Heart right ventricle (tissue), 16 donors: Measurements from ENCODE around the gene TMEM204. TPM values are rescaled to one million over a fixed set of nuclear protein-coding genes. Genes with fewer than 3 reads are reported as not detected.

Experiments
- ATAC-seq, 8 donors: fragments of 200-7000 bp; cut with Tn5 transposase; one replicate each; pipeline ENCODE4 v1.9.1; 2020; ENCODE audit warnings: mild to moderate bottlenecking in 8 of 8, moderate library complexity in 8 of 8, moderate number of reproducible peaks in 1 of 8
- DNase-seq, 2 donors: peaks; one replicate each; pipeline ENCODE4 v3.0.0-alpha.2; 2020
- H3K27ac ChIP-seq, 10 donors: fragments of 200-600 bp; sonication (generic) in 2 of 10; one replicate each; pipeline versions ENCODE4 v1.5.0 to v1.8.0; 2020 to 2022; ENCODE audit warnings: mild to moderate bottlenecking in 3 of 10
- H3K27me3 ChIP-seq, 7 donors: fragments of 200-600 bp; one replicate each; pipeline ENCODE4 v1.8.0; 2021 to 2022; ENCODE audit warnings: mild to moderate bottlenecking in 2 of 7
- H3K36me3 ChIP-seq, 9 donors: fragments of 200-600 bp; sonication (generic) in 1 of 9; one replicate each; pipeline versions ENCODE4 v1.5.0 to v1.8.0; 2020 to 2022; ENCODE audit warnings: mild to moderate bottlenecking in 2 of 9
- H3K4me1 ChIP-seq, 9 donors: fragments of 200-600 bp; sonication (generic) in 1 of 9; one replicate each; pipeline versions ENCODE4 v1.5.0 to v1.8.0; 2020 to 2022; ENCODE audit warnings: mild to moderate bottlenecking in 4 of 9
- H3K4me3 ChIP-seq, 10 donors: fragments of 200-600 bp; sonication (generic) in 2 of 10; one replicate each; pipeline versions ENCODE4 v1.5.0 to v1.8.0; 2020 to 2022; ENCODE audit warnings: mild to moderate bottlenecking in 7 of 10, moderate library complexity in 2 of 10
- H3K9me3 ChIP-seq, 11 donors: fragments of 200-600 bp in 10 of 11; sonication (generic) in 2 of 11; one replicate each; pipeline versions ENCODE4 v1.5.0 to v1.8.0; 2013 to 2022; ENCODE audit warnings: mild to moderate bottlenecking in 2 of 11, control low read depth in 1 of 11, moderate library complexity in 1 of 11
- CTCF ChIP-seq, 9 donors: fragments of 200-600 bp; sonication (generic) in 2 of 9; IDR thresholded peaks; one replicate each; pipeline versions ENCODE4 v1.5.0 to v1.8.0; 2021 to 2022; ENCODE audit warnings: antibody characterized with exemption in 9 of 9, mild to moderate bottlenecking in 5 of 9, moderate library complexity in 1 of 9
- whole genome bisulfite sequencing, 2 donors: extraction: QIAGEN DNeasy Blood & Tissue Kit; methylation state at CpG; one replicate each; pipeline ENCODE4 v1.1.7; 2013; ENCODE audit warnings: inconsistent platforms in 1 of 2; 5-methylcytosine and 5-hydroxymethylcytosine counted together
- intact Hi-C, 10 donors: fragments of 100-400 bp; cut with DNase I; formaldehyde crosslinking; loops; one replicate each; pipeline versions ENCODE4 v1.11.1 to v1.14.2; 2022
- polyA plus RNA-seq, 2 donors: library from polyadenylated mRNA; stranded (reverse); fragments of 200-250 nt; gene quantifications; one replicate each; pipeline ENCODE4 v1.2.3, GENCODE V29; 2013
- total RNA-seq, 10 donors: library from RNA; stranded (reverse); fragmentation: NEBNext Ultra II Directional in 3 of 10; extraction: Animal tissue kit (Norgen Biotek cat#: 25700) in 3 of 10; gene quantifications; one replicate each; pipeline versions ENCODE4 v1.2.1 to v1.2.4, GENCODE V29; 2021 to 2023
- donor health status: Arrhythmogenic right ventricular cardiomyopathy.
- donor health status: ischemic (EF 13 %, LVEDD 7.1; RV severe dilation, severe dysfunction).
- donor health status: healthy with polysubstance abuse.
- donor health status: DM: no; HTN: yes; CAD: no.
- donor health status: DM: no; HTN: no; CAD: no.
- donor health status: ischemic (EF 25% LVEDD 6.9; RV normal size, moderate dysfunction).
- donor health status: ischemic (EF 25% LVEDD 5.7; RV mildly dilated, moderate dysfunction).
- donor health status: healthy.
- donor health status: DM: yes; HTN: yes; CAD: no.
- donor health status: Ischemic cardiomyopathy.
- donor health status: ischemic (EF 35%, LVEDD 5.7; RV mildly dilated, moderate dysfunction).
- donor health status: nonischemic (EF 11% LVEDD 7.7; RV severe dilation, severe dysfunction).
- donor health status: DM: yes; HTN: yes; CAD: no.
- donor health status: PGD.
- donor health status: ischemic (EF 29% LVEDD 5.4; RV normal size, mild dysfunction).
- donor health status: nonischemic (EF 23%, LVEDD 6.1; RV moderate dilation, normal function).

Gene TMEM204
- total and polyA plus RNA-seq, 12 donors: 10.7 to 49.9 (median 19.8) TPM

DNA sequence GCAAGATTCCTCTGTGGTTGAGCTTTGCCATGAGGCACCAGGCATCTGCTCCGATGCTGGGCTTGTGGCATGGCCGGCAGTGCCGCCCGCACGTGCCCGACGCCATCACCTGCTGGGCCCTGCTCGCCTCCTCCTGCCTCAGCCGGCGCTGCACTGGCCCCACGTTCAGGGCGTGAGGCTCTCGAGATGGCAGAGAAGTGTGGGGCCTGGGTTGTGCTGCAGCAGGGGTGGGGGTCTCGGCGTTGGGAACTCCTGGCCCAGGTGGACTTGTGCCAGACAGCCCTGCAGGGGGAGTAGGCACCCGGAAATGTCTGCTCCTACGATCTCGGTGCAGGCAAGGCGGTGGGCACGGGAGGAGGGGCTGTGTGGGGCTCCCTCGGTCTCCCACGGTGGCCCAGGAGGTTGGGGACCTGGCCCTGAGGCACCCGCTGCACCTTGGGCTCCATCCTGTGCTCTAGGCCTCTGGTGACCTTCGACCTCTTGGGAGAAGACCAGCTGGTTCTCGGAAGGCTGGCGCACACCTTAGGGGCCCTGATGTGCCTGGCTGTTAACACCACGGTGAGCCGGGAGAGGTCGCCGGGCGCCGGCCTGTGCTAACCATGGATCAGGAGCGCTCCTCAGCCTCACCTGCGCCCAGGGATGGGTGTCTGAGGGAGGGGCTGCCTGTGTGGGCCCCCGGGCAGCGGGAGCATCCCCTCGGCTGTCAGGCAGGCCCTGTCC lies 26.8 kb upstream of the TMEM204 start:
- WGBS, 2 donors: 90 to 94% methylated on average over 37 of the region's 37 CpGs
- intact Hi-C loops: no loop called here
- Histone ChIP-seq H3K4me1 (peaks cover 18 to 34% (median 23%) of the 10 kb centered on the region in 9 donors), H3K9me3 (no peaks in the 10 kb centered on the region), H3K36me3 (peaks cover 6 to 84% (median 17%) of the 10 kb centered on the region in 9 donors), H3K27ac (no peak overlapping the region), H3K27me3 (no peaks in the 10 kb centered on the region), H3K4me3 (no peak overlapping the region)
- no peak for ATAC-seq
- DNase-seq: no peak
- no peak for TF ChIP-seq CTCF (IDR thresholded peaks at IDR 0.05)

DNA sequence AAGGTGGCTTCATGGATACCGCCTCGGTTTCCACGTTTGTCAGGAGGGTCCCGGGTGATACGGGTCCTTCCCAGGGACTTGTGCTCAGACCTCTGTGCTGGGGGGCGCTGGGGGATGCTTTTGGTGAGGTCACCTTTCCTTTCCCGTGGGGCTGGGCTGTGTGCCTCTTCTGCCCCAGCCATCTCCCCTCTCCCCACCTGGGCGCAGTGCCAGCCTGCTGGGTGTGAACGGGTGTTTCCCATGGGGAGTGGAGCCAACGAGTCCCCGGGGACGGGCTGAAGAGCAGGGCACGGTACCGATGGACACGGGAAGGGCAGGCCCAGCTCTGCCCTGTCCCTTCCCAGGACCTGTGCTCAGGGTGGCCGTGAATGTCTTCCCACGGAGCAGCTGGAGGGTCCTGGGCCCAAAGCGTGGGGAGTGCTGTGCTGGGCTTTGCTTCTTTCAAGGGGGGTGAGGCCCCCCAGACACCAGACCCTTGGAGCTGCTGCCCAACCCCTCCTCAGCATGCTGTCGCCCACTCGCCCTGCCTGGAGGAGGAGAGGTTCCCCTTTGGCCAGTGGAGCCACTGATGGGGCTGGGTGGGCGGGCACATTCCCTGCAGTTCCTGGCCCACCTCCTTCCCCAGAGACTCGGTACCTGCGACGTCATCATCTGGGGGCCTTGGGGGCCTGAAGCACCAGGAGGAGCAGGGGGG lies 24.8 kb upstream of the TMEM204 start:
- peaks cover 18 to 48% (median 27%) of the 10 kb centered on the region in 9 donors for H3K4me1 ChIP-seq
- TF ChIP-seq CTCF (IDR thresholded peaks at IDR 0.05): no peak
- no peaks in the 10 kb centered on the region for H3K27me3 ChIP-seq
- no peak overlapping the region for H3K4me3 ChIP-seq
- DNase-seq: no peak
- H3K9me3 ChIP-seq: no peaks in the 10 kb centered on the region
- intact Hi-C loops: no loop called here
- peak overlapping the region; percentile 80 to 98 (median 89) for H3K27ac ChIP-seq
- WGBS, 2 donors: 73 to 75% methylated on average over 21 to 24 of the region's 24 CpGs
- ATAC-seq: no peak
- H3K36me3 ChIP-seq: peaks cover 0 to 65% (median 0%) of the 10 kb centered on the region in 9 donors

GRCh38 chr16:1509307-1510221 lies 23.9 kb upstream of the TMEM204 start:
- Histone ChIP-seq H3K4me3 (peak overlapping the region in 2 of 10 donors; percentile 5 to 22), H3K9me3 (peaks cover 0 to 8% (median 4%) of the 10 kb centered on the region in 11 donors), H3K27ac (peak overlapping the region; percentile 80 to 98 (median 89)), H3K36me3 (peaks cover 0 to 60% (median 0%) of the 10 kb centered on the region in 9 donors), H3K27me3 (no peaks in the 10 kb centered on the region), H3K4me1 (peaks cover 18 to 48% (median 27%) of the 10 kb centered on the region in 9 donors)
- WGBS, 2 donors: 38 to 52% methylated on average over 44 of the region's 44 CpGs
- intact Hi-C loops: loop anchor here in 1 of 10 donors (1.0 kb wide), 1 partner anchor 23 kb away; no protein-coding TSS in a partner anchor
- DNase-seq (peak; percentile 74 to 76), ATAC-seq (peak; percentile 84 to 95 (median 90))
- TF ChIP-seq CTCF (IDR thresholded peaks at IDR 0.05): no peak
